Subcutaneous abdominal adipose tissue (tissue), 5 donors: ENCODE measurements around the gene ASMTL.
"Not testable (repeated sequence)": the region's sequence is repeated elsewhere in the genome, so short reads cannot be mapped to it uniquely, and the experiment has no call there.

Experiments
- H3K27ac ChIP-seq: one replicate; pipeline ENCODE4 v1.7.0; 2013; ENCODE audit warnings: low read depth, mild to moderate bottlenecking, inconsistent platforms, low read length, moderate library complexity
- H3K27me3 ChIP-seq, 5 donors: one replicate each; pipeline ENCODE4 v1.7.0; 2013; ENCODE audit warnings: low read length in 5 of 5, inconsistent platforms in 1 of 5; ENCODE audit not compliant: control insufficient read depth in 5 of 5, insufficient read depth in 4 of 5
- H3K36me3 ChIP-seq, 5 donors: one replicate each; pipeline ENCODE4 v1.7.0; 2013; ENCODE audit warnings: low read length in 5 of 5; ENCODE audit not compliant: control insufficient read depth in 5 of 5, insufficient read depth in 5 of 5
- H3K4me1 ChIP-seq, 5 donors: one replicate each; pipeline ENCODE4 v1.7.0; 2013; ENCODE audit warnings: low read length in 5 of 5, mild to moderate bottlenecking in 3 of 5, moderate library complexity in 1 of 5; ENCODE audit not compliant: control insufficient read depth in 5 of 5, insufficient read depth in 5 of 5
- H3K4me3 ChIP-seq, 5 donors: one replicate each; pipeline ENCODE4 v1.7.0; 2013; ENCODE audit warnings: low read length in 5 of 5, low read depth in 1 of 5
- H3K9ac ChIP-seq, 5 donors: one replicate each; pipeline ENCODE4 v1.7.0; 2013; ENCODE audit warnings: low read length in 5 of 5, mild to moderate bottlenecking in 4 of 5, moderate library complexity in 3 of 5
- H3K9me3 ChIP-seq, 5 donors: one replicate each; pipeline ENCODE4 v1.7.0; 2013; ENCODE audit warnings: low read length in 5 of 5; ENCODE audit not compliant: control insufficient read depth in 5 of 5
- donor health status: healthy.
- donor health status: healthy.
- donor health status: healthy.
- donor health status: healthy.
- donor health status: healthy.

ASMTL gene

DNA sequence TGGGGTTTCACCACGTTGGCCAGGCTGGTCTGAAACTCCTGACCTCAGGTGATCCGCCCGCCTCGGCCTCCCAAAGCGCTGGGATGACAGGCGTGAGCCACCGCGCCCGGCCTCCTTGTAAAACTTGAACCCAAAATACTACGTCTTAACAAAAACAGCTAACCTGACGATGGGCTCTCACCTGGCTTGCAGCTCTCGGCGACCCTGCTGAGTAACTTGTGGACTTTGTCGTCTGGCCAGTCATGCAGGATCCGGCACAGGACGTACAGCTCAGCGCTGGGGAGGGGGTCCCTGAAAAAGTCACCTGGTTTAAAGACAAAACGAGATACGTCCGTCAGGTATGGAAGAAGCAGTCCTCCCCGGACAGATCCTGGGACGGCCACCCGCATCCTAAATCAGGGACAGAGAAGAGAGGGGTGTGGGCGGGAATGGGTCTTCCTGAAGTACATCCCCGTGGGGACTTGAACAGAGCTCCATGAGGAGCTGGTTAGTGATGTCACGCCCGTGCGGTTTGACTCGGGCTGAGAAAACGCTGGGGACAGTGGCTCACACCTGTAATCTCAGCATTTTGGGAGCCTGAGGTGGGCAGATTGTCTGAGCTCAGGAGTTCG is 40.1 kb downstream of the ASMTL start:
- H3K9me3 ChIP-seq, result no peaks in the 10 kb centered on the region
- H3K27ac ChIP-seq, result no peak overlapping the region
- H3K27me3 ChIP-seq, result no peaks in the 10 kb centered on the region
- no peaks in the 10 kb centered on the region for H3K4me1 ChIP-seq
- no peak overlapping the region for H3K4me3 ChIP-seq
- H3K9ac ChIP-seq, result no peak overlapping the region
- peaks cover 0 to 60% (median 50%) of the 10 kb centered on the region in 5 donors for H3K36me3 ChIP-seq

DNA sequence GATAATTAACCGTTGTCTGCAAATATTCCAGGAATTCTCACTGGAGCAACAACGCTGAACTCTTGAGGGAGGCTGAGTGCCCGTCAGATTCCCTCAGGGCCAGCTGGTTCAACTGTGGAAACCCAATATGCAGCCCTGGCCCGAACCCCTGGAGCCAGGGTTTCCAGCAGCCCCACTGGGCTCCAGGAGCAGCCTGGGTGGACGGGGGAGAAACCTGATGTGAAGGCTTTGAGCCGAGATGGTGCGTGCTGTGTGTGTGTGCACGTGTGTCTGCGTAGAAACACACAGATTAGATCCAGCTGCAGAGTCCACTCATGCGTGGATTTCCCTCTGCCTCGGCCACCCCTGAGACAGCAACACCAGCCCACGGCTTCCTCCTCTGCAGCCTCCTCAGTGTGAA is 41.4 kb downstream of the ASMTL start:
- Histone ChIP-seq H3K36me3 (peaks cover 11 to 61% (median 51%) of the 10 kb centered on the region in 5 donors), H3K27ac (no peak overlapping the region)

DNA sequence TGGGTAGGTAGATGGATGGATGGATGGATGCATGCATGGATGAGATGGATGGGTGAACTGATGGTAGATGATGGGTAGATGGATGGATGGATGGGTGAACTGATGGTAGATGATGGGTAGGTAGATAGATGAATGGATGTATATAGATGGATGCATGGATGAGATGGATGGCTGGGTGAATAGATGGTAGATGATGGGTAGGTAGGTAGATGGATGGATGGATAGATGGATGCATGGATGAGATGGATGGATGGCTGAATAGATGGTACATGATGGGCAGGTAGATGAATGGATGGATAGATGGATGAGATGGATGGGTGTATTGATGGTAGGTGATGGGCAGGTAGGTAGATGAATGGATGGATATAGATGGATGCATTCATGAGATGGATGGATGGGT is 45.7 kb downstream of the ASMTL start:
- Histone ChIP-seq H3K36me3 (peaks cover 34 to 65% (median 61%) of the 10 kb centered on the region in 5 donors), H3K9ac (no peak overlapping the region), H3K4me1 (no peaks in the 10 kb centered on the region), H3K27ac (no peak overlapping the region), H3K27me3 (no peaks in the 10 kb centered on the region), H3K4me3 (no peak overlapping the region), H3K9me3 (no peaks in the 10 kb centered on the region)

More for the DNA sequence above, 41.4 kb downstream of the ASMTL start:
- H3K9ac ChIP-seq, result no peak overlapping the region
- H3K9me3 ChIP-seq, result no peaks in the 10 kb centered on the region
- no peaks in the 10 kb centered on the region for H3K27me3 ChIP-seq
- no peak overlapping the region for H3K4me3 ChIP-seq
- no peaks in the 10 kb centered on the region for H3K4me1 ChIP-seq

DNA sequence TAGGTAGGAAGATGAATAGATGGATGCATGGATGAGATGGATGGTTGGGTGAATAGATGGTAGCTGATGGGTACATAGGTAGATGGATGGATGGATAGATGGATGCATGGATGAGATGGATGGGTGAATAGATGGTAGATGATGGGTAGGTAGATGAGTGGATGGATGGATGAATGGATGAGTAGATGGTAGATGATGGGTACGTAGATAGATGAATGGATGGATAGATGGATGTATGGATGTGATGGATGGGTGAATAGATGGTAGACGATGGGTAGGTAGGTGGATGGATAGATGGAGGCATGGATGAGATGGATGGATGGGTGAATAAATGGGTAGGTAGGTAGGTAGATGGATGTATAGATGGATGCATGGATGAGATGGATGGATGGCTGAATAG is 46.9 kb downstream of the ASMTL start:
- not testable (repeated sequence) for H3K9ac ChIP-seq, H3K4me3 ChIP-seq, H3K9me3 ChIP-seq, H3K27me3 ChIP-seq, H3K4me1 ChIP-seq, H3K27ac ChIP-seq
- peaks cover 34 to 66% (median 60%) of the 10 kb centered on the region in 5 donors for H3K36me3 ChIP-seq

DNA sequence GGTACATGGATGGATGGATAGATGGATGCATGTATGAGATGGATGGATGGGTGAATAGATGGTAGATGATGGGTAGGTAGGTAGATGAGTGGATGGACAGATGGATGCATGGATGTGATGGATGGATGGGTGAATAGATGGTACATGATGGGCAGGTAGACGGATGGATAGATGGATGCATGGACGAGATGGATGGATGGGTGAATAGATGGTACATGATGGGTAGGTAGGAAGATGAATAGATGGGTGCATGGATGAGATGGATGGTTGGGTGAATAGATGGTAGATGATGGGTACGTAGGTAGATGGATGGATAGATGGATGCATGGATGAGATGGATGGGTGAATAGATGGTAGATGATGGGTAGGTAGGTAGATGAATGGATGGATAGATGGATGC is 48.8 kb downstream of the ASMTL start:
- H3K27me3 ChIP-seq, H3K9ac ChIP-seq, H3K4me3 ChIP-seq, H3K27ac ChIP-seq, H3K9me3 ChIP-seq, H3K4me1 ChIP-seq: not testable (repeated sequence)
- peaks cover 34 to 76% (median 65%) of the 10 kb centered on the region in 5 donors for H3K36me3 ChIP-seq

DNA sequence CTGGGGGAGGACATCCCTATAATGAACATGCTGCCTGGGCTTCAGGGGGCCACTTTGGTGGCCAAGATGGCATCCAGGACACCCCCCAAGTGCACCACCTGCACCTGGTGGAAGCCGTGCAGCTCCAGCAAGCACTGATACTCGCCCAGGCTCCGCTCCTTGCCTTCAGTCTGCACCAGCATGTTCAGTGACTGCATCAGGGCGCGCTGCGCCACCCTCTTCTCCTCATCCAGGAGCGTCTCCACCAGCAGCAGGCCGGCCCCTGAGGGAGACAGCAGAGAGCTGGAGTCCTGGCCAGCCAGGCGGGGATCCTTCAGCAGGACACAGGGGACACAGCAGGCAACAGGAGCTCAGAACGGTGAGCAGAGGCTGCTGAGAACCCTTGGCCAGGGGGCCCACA is 49.5 kb downstream of the ASMTL start:
- Histone ChIP-seq H3K36me3 (peaks cover 34 to 79% (median 65%) of the 10 kb centered on the region in 5 donors), H3K4me3 (no peak overlapping the region), H3K27me3 (no peaks in the 10 kb centered on the region), H3K9me3 (no peaks in the 10 kb centered on the region), H3K9ac (no peak overlapping the region), H3K4me1 (no peaks in the 10 kb centered on the region), H3K27ac (no peak overlapping the region)

DNA sequence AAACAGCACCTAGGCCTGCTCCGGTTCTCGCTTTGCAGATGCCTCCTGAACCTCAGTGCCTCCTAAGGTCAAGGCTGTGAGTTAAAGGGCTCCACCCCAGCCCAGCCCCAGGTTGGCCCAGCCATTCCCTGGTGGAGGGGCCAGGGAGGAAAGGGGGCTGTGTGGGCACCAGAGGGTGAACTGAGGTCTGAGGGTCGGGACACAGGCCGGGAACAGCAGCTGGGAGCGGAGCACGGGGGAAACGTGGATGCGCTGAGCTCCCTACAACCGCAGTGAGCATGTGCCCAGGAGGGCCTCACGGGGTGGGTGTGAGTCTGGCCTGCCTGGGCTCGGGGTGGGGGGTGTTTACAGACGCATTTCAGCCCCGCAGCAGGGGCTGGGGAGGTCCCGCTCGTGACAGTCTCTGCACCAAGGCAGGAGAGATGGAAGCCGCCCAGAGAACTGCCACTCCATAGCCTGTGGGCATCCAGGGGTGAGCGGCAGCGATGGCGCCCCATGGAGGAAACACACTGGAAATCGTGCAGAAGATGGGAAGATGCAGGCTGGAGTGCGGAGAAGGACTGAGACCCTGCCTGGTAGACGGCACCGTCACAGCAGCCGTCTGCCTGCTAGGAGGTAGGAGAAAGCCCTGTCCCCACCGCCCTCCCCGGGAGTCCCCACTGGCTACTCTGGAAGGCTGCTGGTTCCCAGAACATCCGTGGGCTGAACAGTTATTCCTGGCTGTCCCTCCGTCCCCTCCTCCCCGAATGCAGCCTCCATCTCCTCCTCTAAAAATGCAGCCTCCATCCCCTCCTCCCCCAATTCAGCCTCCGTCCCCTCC is 50.9 kb downstream of the ASMTL start:
- no peak overlapping the region for H3K27ac ChIP-seq
- no peaks in the 10 kb centered on the region for H3K27me3 ChIP-seq
- no peaks in the 10 kb centered on the region for H3K9me3 ChIP-seq
- peaks cover 28 to 69% (median 53%) of the 10 kb centered on the region in 5 donors for H3K36me3 ChIP-seq
- no peak overlapping the region for H3K9ac ChIP-seq
- no peaks in the 10 kb centered on the region for H3K4me1 ChIP-seq
- no peak overlapping the region for H3K4me3 ChIP-seq

DNA sequence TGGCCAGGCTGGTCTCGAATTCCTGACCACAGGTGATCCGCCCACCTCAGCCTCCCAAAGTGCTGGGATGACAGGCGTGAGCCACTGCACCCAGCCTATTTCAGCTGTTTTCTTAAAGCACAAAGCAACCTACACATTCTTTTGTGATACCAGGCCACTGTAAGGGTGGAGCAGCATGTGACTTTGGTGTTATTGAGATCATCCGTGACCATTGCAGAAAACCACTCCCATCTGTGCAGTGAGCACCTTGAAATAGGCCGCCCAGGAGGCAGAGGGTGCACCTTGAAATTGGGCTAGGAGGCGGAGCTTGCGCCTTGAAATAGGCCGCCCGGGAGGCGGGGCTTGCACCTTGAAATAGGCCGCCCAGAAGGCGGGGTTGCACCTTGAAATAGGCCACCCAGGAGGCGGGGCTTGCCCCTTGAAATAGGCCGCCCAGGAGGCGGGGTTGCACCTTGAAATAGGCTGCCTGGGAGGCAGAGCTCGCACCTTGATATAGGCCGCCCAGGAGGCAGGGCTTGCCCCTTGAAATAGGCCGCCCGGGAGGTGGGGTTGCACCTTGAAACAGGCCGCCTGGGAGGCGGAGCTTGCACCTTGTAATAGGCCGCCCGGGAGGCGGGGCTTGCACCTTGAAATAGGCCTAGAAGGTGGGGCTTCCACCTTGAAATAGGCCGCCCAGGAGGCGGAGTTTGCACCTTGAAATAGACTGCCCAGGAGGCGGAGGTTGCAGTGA is 51.8 kb downstream of the ASMTL start:
- Histone ChIP-seq H3K27me3 (no peaks in the 10 kb centered on the region), H3K27ac (no peak overlapping the region), H3K4me3 (no peak overlapping the region), H3K9me3 (no peaks in the 10 kb centered on the region), H3K36me3 (peaks cover 19 to 68% (median 49%) of the 10 kb centered on the region in 5 donors), H3K4me1 (no peaks in the 10 kb centered on the region), H3K9ac (no peak overlapping the region)

DNA sequence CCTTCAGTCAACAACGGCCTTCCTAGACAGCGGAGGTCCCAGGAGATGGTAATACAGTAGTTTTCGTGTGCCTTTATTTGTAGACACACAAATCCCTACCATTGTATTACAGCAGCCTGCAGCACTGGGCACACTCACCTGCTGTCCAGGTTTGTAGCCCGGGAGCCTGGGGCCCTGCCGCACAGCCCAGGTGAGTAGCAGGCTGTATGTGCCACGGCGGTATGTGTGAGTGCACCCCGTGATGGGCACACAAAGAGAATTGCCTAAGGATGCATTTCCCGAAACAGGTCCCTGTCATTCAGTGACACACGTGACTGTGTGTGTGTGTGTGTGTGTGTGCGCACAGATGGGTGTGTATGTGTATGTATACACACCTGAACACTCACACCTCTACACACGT is 52.7 kb downstream of the ASMTL start:
- no peak overlapping the region for H3K4me3 ChIP-seq
- H3K9ac ChIP-seq, result no peak overlapping the region
- no peaks in the 10 kb centered on the region for H3K27me3 ChIP-seq
- peaks cover 0 to 3% (median 0%) of the 10 kb centered on the region in 5 donors for H3K4me1 ChIP-seq
- peaks cover 11 to 60% (median 41%) of the 10 kb centered on the region in 5 donors for H3K36me3 ChIP-seq
- no peaks in the 10 kb centered on the region for H3K9me3 ChIP-seq
- no peak overlapping the region for H3K27ac ChIP-seq
